ENCODE measurements around the gene ZFR. TPM values are rescaled to one million over a fixed set of nuclear protein-coding genes. Genes with fewer than 3 reads are reported as not detected.

Gene ZFR
- total RNA-seq, 1 donor from 2014 or later = 60.3 TPM

GRCh38 chr5:32443541-32444430 lies 754 bp downstream of the ZFR start:
- Histone ChIP-seq H3K36me3 (no peaks in the 10 kb centered on the region), H3K9me3 (replicated peaks) (no peaks in the 10 kb centered on the region), H3K27ac (replicated peaks) (peak overlapping the region; percentile 95), H3K27me3 (ENCODE audit: low read depth) (no peaks in the 10 kb centered on the region), H3K4me1 (peaks cover 51% of the 10 kb centered on the region), H3K4me3 (peak overlapping the region; percentile 96)
- intact Hi-C loops (cut with micrococcal nuclease) = no loop called here
- TF ChIP-seq CTCF (IDR thresholded peaks at IDR 0.05; ENCODE audit: borderline replicate concordance) = no peak
- peak; percentile 38 for DNase-seq

GRCh38 chr5:32443145-32443540 lies 1.4 kb downstream of the ZFR start:
- no peak for DNase-seq
- no peaks in the 10 kb centered on the region for H3K27me3 ChIP-seq (ENCODE audit: low read depth)
- TF ChIP-seq CTCF (IDR thresholded peaks at IDR 0.05; ENCODE audit: borderline replicate concordance) = no peak
- H3K36me3 ChIP-seq = no peaks in the 10 kb centered on the region
- intact Hi-C loops (cut with micrococcal nuclease) = no loop called here
- H3K9me3 ChIP-seq (replicated peaks) = no peaks in the 10 kb centered on the region
- peak overlapping the region; percentile 96 for H3K4me3 ChIP-seq
- peak overlapping the region; percentile 95 for H3K27ac ChIP-seq (replicated peaks)
- peaks cover 56% of the 10 kb centered on the region for H3K4me1 ChIP-seq

GRCh38 chr5:32439086-32439642 lies 5.4 kb downstream of the ZFR start:
- H3K4me3 ChIP-seq = no peak overlapping the region
- no peaks in the 10 kb centered on the region for H3K9me3 ChIP-seq (replicated peaks)
- no peak overlapping the region for H3K27ac ChIP-seq (replicated peaks)
- intact Hi-C loops (cut with micrococcal nuclease) = no loop called here
- no peaks in the 10 kb centered on the region for H3K27me3 ChIP-seq (ENCODE audit: low read depth)
- H3K4me1 ChIP-seq = peaks cover 81% of the 10 kb centered on the region
- no peak for TF ChIP-seq CTCF (IDR thresholded peaks at IDR 0.05; ENCODE audit: borderline replicate concordance)
- H3K36me3 ChIP-seq = no peaks in the 10 kb centered on the region
- no peak for DNase-seq

- Histone ChIP-seq H3K27ac (replicated peaks) (no peak overlapping the region), H3K27me3 (ENCODE audit: low read depth) (no peaks in the 10 kb centered on the region), H3K4me1 (peaks cover 65% of the 10 kb centered on the region), H3K9me3 (replicated peaks) (no peaks in the 10 kb centered on the region), H3K36me3 (no peaks in the 10 kb centered on the region), H3K4me3 (no peak overlapping the region)
- no peak for DNase-seq
- TF ChIP-seq CTCF (IDR thresholded peaks at IDR 0.05; ENCODE audit: borderline replicate concordance) = no peak
- intact Hi-C loops (cut with micrococcal nuclease) = no loop called here
Observed at GRCh38 chr5:32436553-32437242, 7.8 kb downstream of the ZFR start.

GRCh38 chr5:32435383-32435782 lies 9.2 kb downstream of the ZFR start:
- Histone ChIP-seq H3K27me3 (ENCODE audit: low read depth) (no peaks in the 10 kb centered on the region), H3K36me3 (no peaks in the 10 kb centered on the region), H3K4me1 (peaks cover 63% of the 10 kb centered on the region), H3K4me3 (no peak overlapping the region), H3K27ac (replicated peaks) (no peak overlapping the region), H3K9me3 (replicated peaks) (no peaks in the 10 kb centered on the region)
- DNase-seq = no peak
- intact Hi-C loops (cut with micrococcal nuclease) = no loop called here
- TF ChIP-seq CTCF (IDR thresholded peaks at IDR 0.05; ENCODE audit: borderline replicate concordance) = no peak

Measured in left ventricle myocardium inferior (tissue), 1 donor.